Measurements from ENCODE around the gene RRP7A. TPM values are rescaled to one million over a fixed set of nuclear protein-coding genes. Genes with fewer than 3 reads are reported as not detected.
"Not testable (repeated sequence)": the region's sequence is repeated elsewhere in the genome, so short reads cannot be mapped to it uniquely, and the experiment has no call there.

Gene RRP7A
- total RNA-seq, 2 experiments from 2014 or later, result 184 to 193 TPM

GRCh38 chr22:42518638-42519524, 715 bp downstream of the RRP7A start:
- not testable (repeated sequence) for DNase-seq, H3K4me1 Mint-ChIP-seq, H3K27me3 Mint-ChIP-seq, H3K9me3 Mint-ChIP-seq
- Mint-ChIP-seq H3K4me3 (peak overlapping the region; percentile 98), H3K36me3 (peaks cover 11% of the 10 kb centered on the region), H3K27ac (peak overlapping the region; percentile 98)

GRCh38 chr22:42517103-42517502, 2.5 kb downstream of the RRP7A start:
- peaks cover 11% of the 10 kb centered on the region for H3K36me3 Mint-ChIP-seq
- H3K4me3 Mint-ChIP-seq, result peak overlapping the region; percentile 71
- H3K27me3 Mint-ChIP-seq, DNase-seq, H3K4me1 Mint-ChIP-seq, H3K27ac Mint-ChIP-seq, H3K9me3 Mint-ChIP-seq: not testable (repeated sequence)

- Mint-ChIP-seq H3K9me3 (no peaks in the 10 kb centered on the region), H3K4me3 (no peak overlapping the region), H3K27me3 (no peaks in the 10 kb centered on the region), H3K4me1 (peaks cover 8% of the 10 kb centered on the region), H3K36me3 (peaks cover 14% of the 10 kb centered on the region), H3K27ac (no peak overlapping the region)
- DNase-seq, result no peak
These were observed 3.7 kb downstream of the RRP7A start for GRCh38 chr22:42515896-42516295.

- not testable (repeated sequence) for H3K4me1 Mint-ChIP-seq, H3K4me3 Mint-ChIP-seq, H3K9me3 Mint-ChIP-seq, DNase-seq, H3K27me3 Mint-ChIP-seq
- H3K27ac Mint-ChIP-seq, result peak overlapping the region; percentile 38
- H3K36me3 Mint-ChIP-seq, result peaks cover 14% of the 10 kb centered on the region
These were observed 4.3 kb downstream of the RRP7A start for GRCh38 chr22:42515304-42515703.

GRCh38 chr22:42514331-42514730, 5.3 kb downstream of the RRP7A start:
- H3K27me3 Mint-ChIP-seq, H3K9me3 Mint-ChIP-seq, H3K4me1 Mint-ChIP-seq, H3K27ac Mint-ChIP-seq, H3K4me3 Mint-ChIP-seq, DNase-seq: not testable (repeated sequence)
- H3K36me3 Mint-ChIP-seq, result peaks cover 14% of the 10 kb centered on the region

- H3K27me3 Mint-ChIP-seq, DNase-seq, H3K4me3 Mint-ChIP-seq, H3K4me1 Mint-ChIP-seq, H3K36me3 Mint-ChIP-seq, H3K9me3 Mint-ChIP-seq: not testable (repeated sequence)
- H3K27ac Mint-ChIP-seq, result peak overlapping the region; percentile 8
These were observed 7.2 kb downstream of the RRP7A start for GRCh38 chr22:42512273-42512990.

- peaks cover 3% of the 10 kb centered on the region for H3K36me3 Mint-ChIP-seq
- H3K27ac Mint-ChIP-seq, result peak overlapping the region; percentile 7
- no peaks in the 10 kb centered on the region for H3K4me1 Mint-ChIP-seq
- no peak for DNase-seq
- no peak overlapping the region for H3K4me3 Mint-ChIP-seq
- no peaks in the 10 kb centered on the region for H3K27me3 Mint-ChIP-seq
- no peaks in the 10 kb centered on the region for H3K9me3 Mint-ChIP-seq
These were observed 8.2 kb downstream of the RRP7A start for GRCh38 chr22:42511401-42511891.

GRCh38 chr22:42509548-42509947, 10.0 kb downstream of the RRP7A start:
- Mint-ChIP-seq H3K4me3 (no peak overlapping the region), H3K27me3 (no peaks in the 10 kb centered on the region), H3K4me1 (no peaks in the 10 kb centered on the region), H3K27ac (peak overlapping the region; percentile 3), H3K36me3 (peaks cover 3% of the 10 kb centered on the region), H3K9me3 (no peaks in the 10 kb centered on the region)
- DNase-seq, result no peak

- H3K27me3 Mint-ChIP-seq, H3K9me3 Mint-ChIP-seq, DNase-seq, H3K4me1 Mint-ChIP-seq, H3K27ac Mint-ChIP-seq, H3K36me3 Mint-ChIP-seq, H3K4me3 Mint-ChIP-seq: not testable (repeated sequence)
These were observed 10.6 kb downstream of the RRP7A start for GRCh38 chr22:42508975-42509364.

GRCh38 chr22:42508327-42508974, 11.1 kb downstream of the RRP7A start:
- not testable (repeated sequence) for H3K4me3 Mint-ChIP-seq, H3K27me3 Mint-ChIP-seq, H3K27ac Mint-ChIP-seq

GRCh38 chr22:42500836-42501179, 18.8 kb downstream of the RRP7A start:
- H3K4me1 Mint-ChIP-seq, result peaks cover 7% of the 10 kb centered on the region
- H3K27ac Mint-ChIP-seq, result no peak overlapping the region
- H3K27me3 Mint-ChIP-seq, result no peaks in the 10 kb centered on the region
- H3K4me3 Mint-ChIP-seq, result no peak overlapping the region
- DNase-seq, result no peak
- no peaks in the 10 kb centered on the region for H3K36me3 Mint-ChIP-seq
- H3K9me3 Mint-ChIP-seq, result no peaks in the 10 kb centered on the region

More at GRCh38 chr22:42508327-42508974, 11.1 kb downstream of the RRP7A start:
- H3K9me3 Mint-ChIP-seq, H3K4me1 Mint-ChIP-seq, DNase-seq, H3K36me3 Mint-ChIP-seq: not testable (repeated sequence)

GRCh38 chr22:42500161-42500835, 19.3 kb downstream of the RRP7A start:
- Mint-ChIP-seq H3K36me3 (no peaks in the 10 kb centered on the region), H3K27me3 (no peaks in the 10 kb centered on the region), H3K9me3 (no peaks in the 10 kb centered on the region), H3K4me3 (peak overlapping the region; percentile 52), H3K27ac (no peak overlapping the region), H3K4me1 (peaks cover 7% of the 10 kb centered on the region)
- peak; percentile 83 for DNase-seq

GRCh38 chr22:42499773-42500160, 19.8 kb downstream of the RRP7A start:
- H3K4me1 Mint-ChIP-seq, H3K27me3 Mint-ChIP-seq, H3K9me3 Mint-ChIP-seq, H3K36me3 Mint-ChIP-seq, DNase-seq, H3K27ac Mint-ChIP-seq: not testable (repeated sequence)
- H3K4me3 Mint-ChIP-seq, result peak overlapping the region; percentile 52

GRCh38 chr22:42495533-42496141, 24.0 kb downstream of the RRP7A start:
- not testable (repeated sequence) for H3K36me3 Mint-ChIP-seq, H3K4me3 Mint-ChIP-seq, H3K27ac Mint-ChIP-seq, H3K9me3 Mint-ChIP-seq, H3K27me3 Mint-ChIP-seq, DNase-seq, H3K4me1 Mint-ChIP-seq

Data from activated naive CD8-positive, alpha-beta T cell treated with anti-CD3 and anti-CD28 coated beads for 36 hours (primary cell).